ENCODE results near the gene RFXANK. TPM values are rescaled to one million over a fixed set of nuclear protein-coding genes. Genes with fewer than 3 reads are reported as not detected.

RFXANK gene
- total RNA-seq, 4 donors from 2014 or later: 25.2 to 48.0 (median 32.1) TPM

- Histone ChIP-seq H3K27ac (peak overlapping the region; percentile 98 to 100 (median 99)), H3K9me3 (no peaks in the 10 kb centered on the region), H3K4me1 (peaks cover 37 to 60% (median 40%) of the 10 kb centered on the region in 3 donors), H3K36me3 (peaks cover 0 to 21% (median under 1%) of the 10 kb centered on the region in 3 donors), H3K4me3 (peak overlapping the region; percentile 59 to 85 (median 82)), H3K27me3 (no peaks in the 10 kb centered on the region)
- intact Hi-C loops (cut with DNase I): no loop called here
- DNase-seq: no peak
- no peak for TF ChIP-seq POLR2A (IDR thresholded peaks at IDR 0.05)
- no peak for TF ChIP-seq CTCF (IDR thresholded peaks at IDR 0.05)
- 0 to 1% methylated on average over 1 to 15 of the region's 17 CpGs for WGBS, 2 donors
Observed at GRCh38 chr19:19191768-19192077, 335 bp upstream of the RFXANK start.

- peaks cover 37 to 60% (median 40%) of the 10 kb centered on the region in 3 donors for H3K4me1 ChIP-seq
Observed at GRCh38 chr19:19192910-19193423, 909 bp downstream of the RFXANK start.

GRCh38 chr19:19193926-19194325 is 1.9 kb downstream of the RFXANK start:
- H3K36me3 ChIP-seq: peaks cover 0 to 37% (median 19%) of the 10 kb centered on the region in 3 donors
- no peaks in the 10 kb centered on the region for H3K9me3 ChIP-seq
- 65 to 75% methylated on average over 5 of the region's 5 CpGs for WGBS, 2 donors
- DNase-seq: no peak
- no peaks in the 10 kb centered on the region for H3K27me3 ChIP-seq
- peak overlapping the region in 2 of 4 donors; percentile 82 to 85 for H3K4me3 ChIP-seq
- H3K4me1 ChIP-seq: peaks cover 37 to 52% (median 39%) of the 10 kb centered on the region in 3 donors
- H3K27ac ChIP-seq: peak overlapping the region; percentile 15 to 99 (median 98)
- TF ChIP-seq POLR2A (IDR thresholded peaks at IDR 0.05) (no peak), CTCF (IDR thresholded peaks at IDR 0.05) (no peak)
- intact Hi-C loops (cut with DNase I): no loop called here

More at GRCh38 chr19:19192910-19193423, 909 bp downstream of the RFXANK start:
- WGBS, 2 donors: 0 to 4% methylated on average over 15 to 20 of the region's 22 CpGs
- DNase-seq: no peak
- Histone ChIP-seq H3K27ac (peak overlapping the region; percentile 98 to 100 (median 99)), H3K9me3 (no peaks in the 10 kb centered on the region), H3K4me3 (peak overlapping the region; percentile 59 to 85 (median 82)), H3K36me3 (peaks cover 0 to 27% (median 10%) of the 10 kb centered on the region in 3 donors), H3K27me3 (no peaks in the 10 kb centered on the region)
- intact Hi-C loops (cut with DNase I): no loop called here
- TF ChIP-seq POLR2A (IDR thresholded peaks at IDR 0.05) (no peak), CTCF (IDR thresholded peaks at IDR 0.05) (no peak)

GRCh38 chr19:19201697-19202630 is 9.9 kb downstream of the RFXANK start:
- no peak for DNase-seq
- intact Hi-C loops (cut with DNase I): no loop called here
- peak overlapping the region; percentile 82 to 93 (median 88) for H3K27ac ChIP-seq

More at GRCh38 chr19:19201697-19202630, 9.9 kb downstream of the RFXANK start:
- WGBS, 2 donors: 55 to 79% methylated on average over 7 of the region's 19 CpGs
- peak overlapping the region; percentile 50 to 79 (median 68) for H3K4me3 ChIP-seq
- peaks cover 8 to 47% (median 21%) of the 10 kb centered on the region in 3 donors for H3K36me3 ChIP-seq
- H3K9me3 ChIP-seq: no peaks in the 10 kb centered on the region
- TF ChIP-seq CTCF (IDR thresholded peaks at IDR 0.05) (no peak), POLR2A (IDR thresholded peaks at IDR 0.05) (no peak)
- peaks cover 0 to 10% (median 0%) of the 10 kb centered on the region in 4 donors for H3K27me3 ChIP-seq
- H3K4me1 ChIP-seq: peaks cover 0 to 26% (median 11%) of the 10 kb centered on the region in 3 donors
